HFFc6 (cell line): ENCODE measurements around the gene DDOST. TPM values are rescaled to one million over a fixed set of nuclear protein-coding genes. Genes with fewer than 3 reads are reported as not detected.

Experiments used
- DNase-seq: peaks from one replicate; pipeline ENCODE4 v3.0.0-alpha.2; 2018
- H3K27ac Mint-ChIP-seq: 2 replicates; pipeline ENCODE4 v1.8.0; 2020; ENCODE audit warnings: mild to moderate bottlenecking, mixed read lengths
- H3K27me3 Mint-ChIP-seq: 2 replicates; pipeline ENCODE4 v1.8.0; 2021; ENCODE audit warnings: mild to moderate bottlenecking, moderate library complexity, mixed read lengths; ENCODE audit not compliant: insufficient read depth
- H3K36me3 Mint-ChIP-seq: 2 replicates; pipeline ENCODE4 v1.8.0; 2021; ENCODE audit warnings: low read depth, mixed read lengths
- H3K4me1 Mint-ChIP-seq: 2 replicates; pipeline ENCODE4 v1.8.0; 2020; ENCODE audit warnings: low read depth, mixed read lengths
- H3K4me3 Mint-ChIP-seq: 2 replicates; pipeline ENCODE4 v1.8.0; 2020; ENCODE audit warnings: mild to moderate bottlenecking, moderate library complexity, mixed read lengths
- H3K9me3 Mint-ChIP-seq: 2 replicates; pipeline ENCODE4 v1.8.0; 2020; ENCODE audit warnings: mild to moderate bottlenecking, mixed read lengths
- total RNA-seq, 6 experiments: library from RNA; stranded (reverse); fragmentation: NEBNext Ultra II Directional; extraction: Animal tissue kit (Norgen Biotek cat#: 25700); gene quantifications; 2 replicates in 1 of 6; 3 replicates in 5 of 6; pipeline ENCODE4 v1.2.3, GENCODE V29; 2021
- TF ChIP-seq, protein P1 (sequence below): fragments of 200-600 bp; sonication (generic); IDR thresholded peaks from 2 replicates; pipeline ENCODE4 v1.5.0; 2021; ENCODE audit warnings: antibody characterized with exemption, mild to moderate bottlenecking

Gene DDOST
- total RNA-seq, 6 experiments from 2014 or later = 266 to 291 (median 281) TPM

DNA sequence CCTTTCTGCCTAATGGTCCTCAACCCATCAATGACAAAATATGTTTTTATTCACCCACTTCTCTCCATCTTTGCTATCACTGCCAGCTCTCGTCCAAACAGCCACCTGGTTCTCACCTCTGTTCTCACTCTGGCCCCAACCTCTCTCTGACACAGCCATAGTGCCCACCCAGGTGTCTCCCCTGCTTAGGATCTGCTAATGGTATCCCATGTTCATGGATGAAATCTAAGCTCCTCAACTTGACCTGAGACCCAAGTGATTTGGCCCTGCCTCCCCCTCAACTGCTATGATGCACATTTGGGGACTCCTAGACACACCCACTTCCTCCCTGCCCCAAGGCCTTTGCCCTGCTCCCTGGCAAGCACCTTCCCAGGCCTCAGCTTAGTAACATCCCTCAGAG is 30.7 kb upstream of the DDOST start:
- H3K4me1 Mint-ChIP-seq = peaks cover 19% of the 10 kb centered on the region
- no peak overlapping the region for H3K4me3 Mint-ChIP-seq
- no peak for DNase-seq
- TF ChIP-seq, protein P1, sequence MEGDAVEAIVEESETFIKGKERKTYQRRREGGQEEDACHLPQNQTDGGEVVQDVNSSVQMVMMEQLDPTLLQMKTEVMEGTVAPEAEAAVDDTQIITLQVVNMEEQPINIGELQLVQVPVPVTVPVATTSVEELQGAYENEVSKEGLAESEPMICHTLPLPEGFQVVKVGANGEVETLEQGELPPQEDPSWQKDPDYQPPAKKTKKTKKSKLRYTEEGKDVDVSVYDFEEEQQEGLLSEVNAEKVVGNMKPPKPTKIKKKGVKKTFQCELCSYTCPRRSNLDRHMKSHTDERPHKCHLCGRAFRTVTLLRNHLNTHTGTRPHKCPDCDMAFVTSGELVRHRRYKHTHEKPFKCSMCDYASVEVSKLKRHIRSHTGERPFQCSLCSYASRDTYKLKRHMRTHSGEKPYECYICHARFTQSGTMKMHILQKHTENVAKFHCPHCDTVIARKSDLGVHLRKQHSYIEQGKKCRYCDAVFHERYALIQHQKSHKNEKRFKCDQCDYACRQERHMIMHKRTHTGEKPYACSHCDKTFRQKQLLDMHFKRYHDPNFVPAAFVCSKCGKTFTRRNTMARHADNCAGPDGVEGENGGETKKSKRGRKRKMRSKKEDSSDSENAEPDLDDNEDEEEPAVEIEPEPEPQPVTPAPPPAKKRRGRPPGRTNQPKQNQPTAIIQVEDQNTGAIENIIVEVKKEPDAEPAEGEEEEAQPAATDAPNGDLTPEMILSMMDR = no peak
- H3K36me3 Mint-ChIP-seq = no peaks in the 10 kb centered on the region
- no peaks in the 10 kb centered on the region for H3K9me3 Mint-ChIP-seq
- H3K27me3 Mint-ChIP-seq = no peaks in the 10 kb centered on the region; the same call in 1 of the 2 replicates
- H3K27ac Mint-ChIP-seq = no peak overlapping the region

- TF ChIP-seq, protein P1 = no peak
- Mint-ChIP-seq H3K36me3 (no peaks in the 10 kb centered on the region; the same call in 1 of the 2 replicates), H3K27me3 (no peaks in the 10 kb centered on the region; the same call in 1 of the 2 replicates), H3K9me3 (no peaks in the 10 kb centered on the region), H3K4me3 (no peak overlapping the region), H3K4me1 (0 out of 2 replicates have a peak, but pooled peaks cover 7% of the 10 kb centered on the region), H3K27ac (no peak overlapping the region)
- DNase-seq = no peak
Observed at GRCh38 chr1:20689645-20690056, 28.5 kb upstream of the DDOST start.

DNA sequence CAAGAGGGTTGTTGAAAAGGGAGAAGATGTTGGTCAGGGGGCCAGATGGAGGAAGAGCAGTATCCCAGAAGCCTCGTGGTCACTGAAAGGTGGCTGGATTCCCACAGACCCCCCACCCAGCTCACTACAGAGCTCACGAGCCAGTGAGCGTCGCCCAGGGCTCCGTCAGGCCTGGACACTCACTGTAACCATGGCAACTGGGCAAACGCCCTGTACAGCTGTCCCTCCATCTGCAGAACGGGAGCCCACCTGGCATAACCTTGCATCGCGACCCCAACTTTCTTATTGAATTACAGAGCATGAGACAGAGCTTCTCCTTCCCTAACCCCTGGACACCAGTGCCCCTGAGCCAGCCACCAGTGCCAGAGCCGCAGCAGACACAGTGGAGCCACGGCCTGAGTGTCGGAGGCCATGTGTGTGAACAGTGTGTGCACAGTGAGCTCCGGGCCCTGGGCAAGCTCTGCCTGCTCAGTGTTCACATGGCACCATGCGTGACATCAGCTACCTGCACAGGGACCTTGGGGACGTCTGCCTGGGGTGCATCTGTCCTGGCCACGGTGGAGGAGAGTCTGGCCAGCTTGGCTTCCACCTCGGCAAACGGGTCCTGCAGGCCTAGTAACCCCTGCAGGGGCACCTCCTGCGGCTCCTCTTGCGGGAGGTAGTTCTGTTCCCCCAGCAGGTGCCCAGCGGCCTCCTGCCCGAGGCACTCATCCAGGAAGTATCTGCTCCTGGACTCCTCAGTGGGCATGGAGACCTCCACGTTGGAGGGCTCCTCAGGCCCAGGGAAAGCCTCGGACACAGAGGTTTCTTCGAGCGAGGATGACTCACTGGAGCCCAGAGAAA is 25.9 kb upstream of the DDOST start:
- Mint-ChIP-seq H3K4me1 (0 out of 2 replicates have a peak, but pooled peaks cover 2% of the 10 kb centered on the region), H3K27ac (no peak overlapping the region), H3K36me3 (no peaks in the 10 kb centered on the region; the same call in 1 of the 2 replicates), H3K27me3 (no peaks in the 10 kb centered on the region), H3K9me3 (no peaks in the 10 kb centered on the region), H3K4me3 (no peak overlapping the region)
- TF ChIP-seq, protein P1 = no peak
- no peak for DNase-seq

DNA sequence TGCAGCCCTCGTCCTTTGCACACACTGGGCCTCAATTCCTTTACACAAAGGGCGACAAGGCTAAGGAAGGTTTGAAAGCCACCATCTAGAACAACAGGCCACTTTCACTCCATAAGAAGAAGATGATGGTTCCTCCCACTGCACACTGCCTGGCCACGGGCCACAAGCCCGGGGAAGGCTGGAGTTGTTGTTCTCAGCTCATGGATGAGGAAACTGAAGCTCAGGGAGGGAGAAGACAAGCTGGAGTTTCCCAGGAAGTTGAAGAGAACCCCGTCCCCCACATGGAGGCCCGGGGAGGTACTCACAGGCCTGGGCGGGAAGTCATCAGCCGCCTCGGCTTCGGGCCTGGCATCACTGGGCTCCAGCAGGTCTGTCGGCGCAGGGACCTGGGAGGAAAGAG is 24.6 kb upstream of the DDOST start:
- Mint-ChIP-seq H3K4me3 (no peak overlapping the region), H3K27ac (no peak overlapping the region)
- no peak for DNase-seq

DNA sequence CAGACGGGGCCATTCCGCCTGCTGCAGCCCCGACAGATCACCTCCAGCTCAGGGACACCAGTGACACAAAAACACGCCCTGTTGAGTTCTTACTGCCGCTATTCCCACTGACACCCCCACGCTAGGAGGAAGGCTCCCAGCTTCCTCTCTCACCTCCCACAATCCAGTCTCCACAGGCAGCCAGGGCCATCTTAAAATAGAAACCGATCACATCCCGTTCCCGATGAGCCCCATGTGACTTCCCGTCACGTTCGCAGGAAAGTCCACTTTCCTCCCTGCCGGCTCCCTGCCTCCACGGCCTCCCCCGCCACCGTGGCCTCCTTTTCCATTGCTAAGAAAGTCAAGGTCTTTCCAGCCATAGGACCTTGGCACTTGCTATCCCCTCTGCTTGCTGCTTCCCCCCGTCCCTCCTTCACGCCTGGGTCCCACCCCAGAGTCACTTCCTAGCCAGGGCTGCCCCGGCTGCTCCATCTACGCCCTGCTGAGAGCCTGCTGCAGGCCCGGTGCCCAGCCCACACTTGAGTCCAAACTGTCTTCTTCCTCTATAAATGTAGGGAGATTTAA is 24.0 kb upstream of the DDOST start:
- Mint-ChIP-seq H3K36me3 (peaks cover 4% of the 10 kb centered on the region), H3K9me3 (no peaks in the 10 kb centered on the region), H3K4me1 (no peaks in the 10 kb centered on the region), H3K27ac (no peak overlapping the region), H3K27me3 (no peaks in the 10 kb centered on the region), H3K4me3 (no peak overlapping the region)
- no peak for DNase-seq
- TF ChIP-seq, protein P1 = no peak

More for the DNA sequence above, 24.6 kb upstream of the DDOST start:
- no peaks in the 10 kb centered on the region for H3K9me3 Mint-ChIP-seq
- no peaks in the 10 kb centered on the region for H3K27me3 Mint-ChIP-seq
- no peaks in the 10 kb centered on the region for H3K4me1 Mint-ChIP-seq
- TF ChIP-seq, protein P1 = no peak
- H3K36me3 Mint-ChIP-seq = no peaks in the 10 kb centered on the region; the same call in 1 of the 2 replicates
